Fibroblast of villous mesenchyme (primary cell): ENCODE measurements around the gene SLC38A4. TPM values are rescaled to one million over a fixed set of nuclear protein-coding genes. Genes with fewer than 3 reads are reported as not detected.

Experiments used
- DNase-seq: peaks from one replicate; pipeline ENCODE4 v3.0.0-alpha.2; 2010; ENCODE audit warnings: low read depth
- H3K4me3 ChIP-seq: 2 replicates; pipeline ENCODE4 v1.5.1; 2011; ENCODE audit warnings: low read depth, mild to moderate bottlenecking, low read length
- CTCF ChIP-seq: IDR thresholded peaks from 2 replicates; pipeline ENCODE4 v1.5.1; 2012; ENCODE audit warnings: low read depth, mild to moderate bottlenecking, low read length; ENCODE audit not compliant: insufficient read depth
- total RNA-seq: library from RNA; depleted of rRNA; stranded (reverse); fragments of >200 nt; gene quantifications from 2 replicates; pipeline ENCODE4 v1.2.3, GENCODE V29; 2012

SLC38A4 gene
- total RNA-seq, 1 donor: 23.7 TPM

- no peak for DNase-seq
- no peak for TF ChIP-seq CTCF
- H3K4me3 ChIP-seq: no peak overlapping the region
Observed at GRCh38 chr12:46792925-46793324, 32.9 kb downstream of the SLC38A4 start.

GRCh38 chr12:46790066-46790465 is 35.7 kb downstream of the SLC38A4 start:
- no peak for TF ChIP-seq CTCF
- DNase-seq: no peak
- H3K4me3 ChIP-seq: no peak overlapping the region

GRCh38 chr12:46788072-46788887 is 37.5 kb downstream of the SLC38A4 start:
- no peak overlapping the region for H3K4me3 ChIP-seq
- DNase-seq: peak; percentile 61
- no peak for TF ChIP-seq CTCF

GRCh38 chr12:46787496-46788055 is 38.2 kb downstream of the SLC38A4 start:
- no peak for TF ChIP-seq CTCF
- peak; percentile 33 for DNase-seq
- no peak overlapping the region for H3K4me3 ChIP-seq

- no peak for TF ChIP-seq CTCF
- H3K4me3 ChIP-seq: no peak overlapping the region
- DNase-seq: peak; percentile 83
Observed at GRCh38 chr12:46786774-46787173, 39.0 kb downstream of the SLC38A4 start.

GRCh38 chr12:46785382-46785781 is 40.4 kb downstream of the SLC38A4 start:
- no peak overlapping the region for H3K4me3 ChIP-seq
- no peak for TF ChIP-seq CTCF
- DNase-seq: no peak

GRCh38 chr12:46783871-46784270 is 41.9 kb downstream of the SLC38A4 start:
- no peak for DNase-seq
- H3K4me3 ChIP-seq: no peak overlapping the region
- TF ChIP-seq CTCF: no peak
